Measurements from ENCODE around the gene MEIOSIN. TPM values are rescaled to one million over a fixed set of nuclear protein-coding genes. Genes with fewer than 3 reads are reported as not detected.

Gene MEIOSIN
- polyA plus RNA-seq, 1 donor (not counting 4 experiments of a cell fraction or from before 2014, with no cell fraction given) = not detected

DNA sequence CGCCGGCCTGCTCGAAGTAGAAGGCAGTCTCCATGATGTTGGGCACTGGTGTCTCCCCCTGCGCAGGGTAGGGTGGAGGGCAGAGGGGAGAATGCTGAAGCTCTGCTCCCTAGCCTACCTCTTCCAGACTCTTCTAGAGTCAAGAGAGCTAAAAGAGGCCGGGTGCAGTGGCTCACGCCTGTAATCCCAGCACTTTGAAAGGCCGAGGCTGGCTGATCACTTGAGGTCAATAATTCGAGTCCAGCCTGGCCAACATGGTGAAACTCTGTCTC lies 71.7 kb downstream of the MEIOSIN start:
- TF ChIP-seq, protein P1, sequence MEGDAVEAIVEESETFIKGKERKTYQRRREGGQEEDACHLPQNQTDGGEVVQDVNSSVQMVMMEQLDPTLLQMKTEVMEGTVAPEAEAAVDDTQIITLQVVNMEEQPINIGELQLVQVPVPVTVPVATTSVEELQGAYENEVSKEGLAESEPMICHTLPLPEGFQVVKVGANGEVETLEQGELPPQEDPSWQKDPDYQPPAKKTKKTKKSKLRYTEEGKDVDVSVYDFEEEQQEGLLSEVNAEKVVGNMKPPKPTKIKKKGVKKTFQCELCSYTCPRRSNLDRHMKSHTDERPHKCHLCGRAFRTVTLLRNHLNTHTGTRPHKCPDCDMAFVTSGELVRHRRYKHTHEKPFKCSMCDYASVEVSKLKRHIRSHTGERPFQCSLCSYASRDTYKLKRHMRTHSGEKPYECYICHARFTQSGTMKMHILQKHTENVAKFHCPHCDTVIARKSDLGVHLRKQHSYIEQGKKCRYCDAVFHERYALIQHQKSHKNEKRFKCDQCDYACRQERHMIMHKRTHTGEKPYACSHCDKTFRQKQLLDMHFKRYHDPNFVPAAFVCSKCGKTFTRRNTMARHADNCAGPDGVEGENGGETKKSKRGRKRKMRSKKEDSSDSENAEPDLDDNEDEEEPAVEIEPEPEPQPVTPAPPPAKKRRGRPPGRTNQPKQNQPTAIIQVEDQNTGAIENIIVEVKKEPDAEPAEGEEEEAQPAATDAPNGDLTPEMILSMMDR (optimal IDR thresholded peaks at IDR 0.05 in 1 of 3, IDR thresholded peaks at IDR 0.05 in 1 of 3, conservative IDR thresholded peaks at IDR 0.05 in 1 of 3; ENCODE audit: extremely low read depth in 1 of 3, insufficient read depth in 2 of 3, low read length in 3 of 3) = no peak
- no peak for TF ChIP-seq EZH2 (IDR thresholded peaks at IDR 0.05; ENCODE audit: low read length)
- no peaks in the 10 kb centered on the region for H3K79me2 ChIP-seq (ENCODE audit: control insufficient read depth, insufficient read depth, low read length)
- no peak overlapping the region for H3K4me3 ChIP-seq (ENCODE audit: control insufficient read depth in 2 of 3, extremely low read depth in 1 of 3, insufficient read depth in 2 of 3, low read depth in 1 of 3, low read length in 3 of 3)
- H3K27ac ChIP-seq (ENCODE audit: control insufficient read depth, insufficient read depth, low read length) = no peak overlapping the region
- no peak overlapping the region for H3K9ac ChIP-seq (ENCODE audit: control insufficient read depth, extremely low read depth, insufficient read depth, low read length)
- DNase-seq (ENCODE audit: low read depth, low spot score) = no peak
- no peak for FAIRE-seq
- H3K4me2 ChIP-seq (ENCODE audit: control insufficient read depth, extremely low read depth, insufficient read depth, low read depth, low read length) = no peak overlapping the region
- H3K4me1 ChIP-seq (ENCODE audit: control insufficient read depth, extremely low read depth, insufficient read depth, low read length) = peaks cover 6% of the 10 kb centered on the region
- H2AFZ ChIP-seq (ENCODE audit: control insufficient read depth, low read length) = no peak overlapping the region
- no peaks in the 10 kb centered on the region for H3K9me3 ChIP-seq (ENCODE audit: control insufficient read depth, low read depth, low read length)
- H4K20me1 ChIP-seq (ENCODE audit: control insufficient read depth, extremely low read depth, insufficient read depth, low read length) = no peaks in the 10 kb centered on the region
- dilution Hi-C loops (cut with MboI; ENCODE audit: extremely low pct_ligation_motif_present, low sequenced_read_pairs) = no loop called here
- no peaks in the 10 kb centered on the region for H3K36me3 ChIP-seq (ENCODE audit: control insufficient read depth in 2 of 2, extremely low read depth in 1 of 2, insufficient read depth in 2 of 2, low read length in 2 of 2)
- no peaks in the 10 kb centered on the region for H3K27me3 ChIP-seq (ENCODE audit: control insufficient read depth, extremely low read depth, insufficient read depth, low read length)
- no peaks in the 10 kb centered on the region for H3K9me1 ChIP-seq (ENCODE audit: control insufficient read depth, extremely low read depth, insufficient read depth, low read length)

DNA sequence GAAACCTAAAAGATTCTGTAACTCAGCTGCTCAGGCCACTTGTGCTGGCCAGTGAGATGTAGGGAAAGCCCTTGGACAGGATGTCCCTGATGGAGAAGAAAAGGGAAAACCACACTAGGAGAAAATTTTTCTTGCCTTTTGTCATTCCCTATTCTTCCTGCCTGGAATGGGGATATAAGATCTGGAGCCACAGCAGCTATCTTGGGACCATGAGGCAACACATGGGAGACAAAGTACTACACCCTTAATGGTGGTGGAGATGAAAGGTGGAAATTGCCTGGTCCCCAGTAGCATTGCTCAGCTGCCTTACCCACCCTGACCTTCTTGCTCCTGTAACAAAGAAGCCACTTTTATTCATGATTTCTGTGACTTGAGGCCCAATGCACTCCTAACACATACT lies 72.5 kb downstream of the MEIOSIN start:
- no peak overlapping the region for H3K4me3 ChIP-seq (ENCODE audit: control insufficient read depth in 2 of 3, extremely low read depth in 1 of 3, insufficient read depth in 2 of 3, low read depth in 1 of 3, low read length in 3 of 3)
- TF ChIP-seq, protein P1 (optimal IDR thresholded peaks at IDR 0.05 in 1 of 3, IDR thresholded peaks at IDR 0.05 in 1 of 3, conservative IDR thresholded peaks at IDR 0.05 in 1 of 3; ENCODE audit: extremely low read depth in 1 of 3, insufficient read depth in 2 of 3, low read length in 3 of 3) = no peak
- TF ChIP-seq EZH2 (IDR thresholded peaks at IDR 0.05; ENCODE audit: low read length) = no peak
- H3K27ac ChIP-seq (ENCODE audit: control insufficient read depth, insufficient read depth, low read length) = no peak overlapping the region
- no peaks in the 10 kb centered on the region for H4K20me1 ChIP-seq (ENCODE audit: control insufficient read depth, extremely low read depth, insufficient read depth, low read length)
- H3K79me2 ChIP-seq (ENCODE audit: control insufficient read depth, insufficient read depth, low read length) = no peaks in the 10 kb centered on the region
- H3K9me3 ChIP-seq (ENCODE audit: control insufficient read depth, low read depth, low read length) = no peaks in the 10 kb centered on the region
- no peak overlapping the region for H3K9ac ChIP-seq (ENCODE audit: control insufficient read depth, extremely low read depth, insufficient read depth, low read length)
- H3K27me3 ChIP-seq (ENCODE audit: control insufficient read depth, extremely low read depth, insufficient read depth, low read length) = no peaks in the 10 kb centered on the region
- no peak overlapping the region for H3K4me2 ChIP-seq (ENCODE audit: control insufficient read depth, extremely low read depth, insufficient read depth, low read depth, low read length)
- H3K36me3 ChIP-seq (ENCODE audit: control insufficient read depth in 2 of 2, extremely low read depth in 1 of 2, insufficient read depth in 2 of 2, low read length in 2 of 2) = no peaks in the 10 kb centered on the region
- peaks cover 11% of the 10 kb centered on the region for H3K4me1 ChIP-seq (ENCODE audit: control insufficient read depth, extremely low read depth, insufficient read depth, low read length)
- DNase-seq (ENCODE audit: low read depth, low spot score) (no peak), FAIRE-seq (no peak)
- H2AFZ ChIP-seq (ENCODE audit: control insufficient read depth, low read length) = no peak overlapping the region
- H3K9me1 ChIP-seq (ENCODE audit: control insufficient read depth, extremely low read depth, insufficient read depth, low read length) = no peaks in the 10 kb centered on the region
- dilution Hi-C loops (cut with MboI; ENCODE audit: extremely low pct_ligation_motif_present, low sequenced_read_pairs) = no loop called here

All from keratinocyte (primary cell).